Suppressor macrophage treated with lipopolysaccharide for 4 hours (primary cell): ENCODE measurements around the gene TBX6.
A peak's percentile ranks its signal among the peaks of the same experiment; 100 is the strongest.

Experiments used
- DNase-seq: peaks from one replicate; pipeline ENCODE4 v3.0.0-alpha.2; 2020

Gene TBX6

DNA sequence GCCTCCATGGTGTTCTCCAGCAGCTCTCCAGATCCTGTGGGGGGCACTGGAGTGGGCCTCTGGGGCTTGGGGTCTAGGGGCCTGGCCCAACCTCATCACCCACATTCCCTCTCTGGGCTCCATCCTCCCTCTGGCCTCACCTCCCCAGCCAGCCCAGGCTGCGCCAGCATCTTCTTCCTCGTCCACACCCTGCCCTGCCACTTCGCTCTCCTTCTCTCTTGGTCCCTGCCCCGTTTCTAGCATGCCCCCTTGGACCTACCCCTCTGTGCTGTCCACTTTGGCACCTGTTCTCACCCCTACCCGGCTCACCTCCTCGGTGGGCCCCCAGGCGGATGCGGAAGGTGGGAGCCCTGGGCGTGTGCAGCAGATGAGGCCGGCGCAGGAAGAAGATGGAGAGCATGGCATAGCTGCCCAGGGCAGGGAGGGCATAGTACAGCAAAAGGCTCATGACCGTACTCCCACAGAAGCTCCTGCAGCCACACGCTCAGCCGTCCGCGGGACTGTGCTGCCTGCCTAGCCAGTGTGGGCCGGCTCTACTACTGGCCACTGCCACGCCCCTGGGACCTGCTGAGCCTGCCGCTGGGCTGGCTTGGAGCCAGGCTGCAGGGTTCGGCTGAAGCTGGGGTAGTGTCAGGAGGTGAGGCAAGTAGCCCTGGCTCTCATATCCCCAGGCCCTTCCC is 21.4 kb upstream of the TBX6 start, which contains the start of gene GDPD3:
GDPD3 (minus strand) TSS at position 507 of the 680 bp plus-strand sequence; CDS start at position 448, 59 bp downstream.
- no peak for DNase-seq

- peak; percentile 66 for DNase-seq
Measured at GRCh38 chr16:30112197-30113030, 20.7 kb upstream of the TBX6 start.

- no peak for DNase-seq
Measured at GRCh38 chr16:30110661-30111060, 18.9 kb upstream of the TBX6 start.

DNA sequence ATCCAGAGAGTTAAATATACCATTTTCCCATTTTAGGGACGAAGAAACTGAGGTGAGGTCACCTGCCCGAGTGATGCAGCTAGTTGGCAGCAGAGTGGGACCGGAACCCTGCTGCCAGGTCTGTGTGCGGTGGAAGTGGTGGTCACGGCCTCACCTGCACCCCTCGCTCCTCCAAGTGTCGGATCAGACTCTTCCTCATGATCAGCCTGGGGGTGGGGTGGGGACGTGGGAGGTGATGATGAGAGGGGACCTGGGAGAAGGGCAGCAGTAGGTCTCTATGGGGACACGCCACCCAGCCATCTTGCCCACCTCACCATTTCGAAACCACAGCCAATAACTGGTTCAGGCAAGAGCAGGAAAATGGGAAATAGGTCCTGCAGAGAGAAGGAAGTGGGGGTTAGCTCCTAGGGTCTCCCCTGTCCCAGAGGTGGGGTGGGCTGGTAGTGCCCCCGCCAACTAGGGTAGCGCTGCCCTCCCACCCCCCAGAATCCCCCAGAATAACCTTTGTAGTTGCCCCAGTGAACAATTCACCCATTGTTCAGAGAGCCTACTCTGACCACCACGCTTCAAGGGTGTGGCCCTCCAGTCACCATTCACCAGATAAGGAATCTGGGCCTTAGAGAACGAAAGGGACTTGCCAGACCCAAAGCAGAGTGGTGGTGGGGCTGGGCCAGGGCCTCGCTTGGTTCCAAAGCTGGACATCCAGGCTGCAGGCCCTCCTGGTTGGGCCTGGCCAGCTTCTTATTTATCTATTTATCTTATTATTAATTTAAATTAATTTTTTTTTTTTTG is 16.5 kb upstream of the TBX6 start:
- DNase-seq, result no peak

DNA sequence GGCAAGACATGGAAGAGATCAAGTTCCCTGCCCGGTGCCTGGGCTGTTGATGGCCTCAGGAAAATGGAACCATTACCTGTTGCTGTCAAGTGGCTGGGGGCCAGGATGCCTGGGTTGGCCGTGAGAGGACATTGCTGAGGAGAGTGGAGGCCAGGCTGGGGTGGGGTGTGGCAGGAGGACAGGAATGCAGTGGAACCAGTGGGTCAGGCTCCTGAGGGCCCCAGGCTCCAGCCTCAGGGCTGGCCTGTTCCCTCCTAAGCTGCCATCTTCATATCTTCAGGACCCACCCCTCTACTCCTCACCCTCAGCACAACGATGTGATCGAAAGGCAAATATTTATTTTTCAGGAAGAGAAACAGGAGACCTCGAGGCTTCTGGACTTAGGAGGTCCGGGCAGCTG is 12.8 kb upstream of the TBX6 start:
- DNase-seq, result no peak

DNA sequence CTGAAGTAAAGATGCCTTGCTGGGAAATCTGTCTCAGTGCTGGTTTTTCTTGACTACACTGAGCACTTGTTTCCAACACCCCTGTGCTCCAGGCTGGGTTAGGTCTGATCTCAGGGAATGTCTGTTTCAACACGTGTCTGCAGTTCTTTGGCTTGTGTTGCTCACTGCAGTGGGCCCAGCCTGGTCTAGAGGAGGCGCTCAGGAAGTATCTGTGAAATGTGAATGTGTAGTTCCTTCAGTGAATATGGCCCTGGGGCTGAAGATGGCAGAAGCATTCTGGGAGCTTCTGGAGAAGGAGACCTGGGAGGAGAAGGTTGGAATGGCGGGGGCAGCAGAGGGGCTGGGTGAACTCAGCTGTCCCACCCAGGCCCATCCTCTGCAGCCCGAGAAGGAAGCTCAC is 12.4 kb upstream of the TBX6 start:
- DNase-seq, result no peak

DNA sequence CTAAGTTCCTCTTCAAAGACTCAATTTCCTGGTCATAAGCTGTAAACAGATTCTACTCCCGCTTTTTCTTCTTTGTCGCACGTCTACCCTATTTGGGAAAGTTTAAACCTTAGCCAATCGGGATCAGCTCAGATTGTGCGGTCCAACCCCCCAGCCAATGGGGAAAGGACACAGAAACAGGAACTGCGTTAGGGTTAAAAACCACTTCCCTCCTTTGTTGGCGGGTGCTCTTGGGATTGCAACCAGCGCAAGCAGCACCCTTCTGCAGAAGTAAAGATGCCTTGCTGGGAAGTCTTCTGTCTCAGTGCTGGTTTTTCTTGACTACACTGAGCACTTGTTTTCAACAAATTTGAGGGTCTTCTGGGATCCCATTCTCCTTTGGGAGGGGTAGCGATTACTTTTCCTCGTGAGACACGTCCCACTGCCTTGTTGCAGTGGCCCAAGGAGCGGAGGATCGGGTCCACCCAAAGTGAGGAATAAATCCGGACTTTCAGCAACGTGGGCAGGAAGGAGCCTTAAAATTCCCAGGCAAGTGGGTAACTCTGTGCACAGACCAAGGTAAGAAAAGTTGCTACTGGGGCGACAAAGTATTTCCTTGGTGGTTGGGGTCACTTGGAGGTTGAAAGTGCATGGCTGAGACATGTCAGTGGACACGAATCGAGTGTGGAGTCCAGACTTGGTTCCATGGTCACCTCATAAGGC is 5.3 kb upstream of the TBX6 start:
- DNase-seq, result peak; percentile 23

DNA sequence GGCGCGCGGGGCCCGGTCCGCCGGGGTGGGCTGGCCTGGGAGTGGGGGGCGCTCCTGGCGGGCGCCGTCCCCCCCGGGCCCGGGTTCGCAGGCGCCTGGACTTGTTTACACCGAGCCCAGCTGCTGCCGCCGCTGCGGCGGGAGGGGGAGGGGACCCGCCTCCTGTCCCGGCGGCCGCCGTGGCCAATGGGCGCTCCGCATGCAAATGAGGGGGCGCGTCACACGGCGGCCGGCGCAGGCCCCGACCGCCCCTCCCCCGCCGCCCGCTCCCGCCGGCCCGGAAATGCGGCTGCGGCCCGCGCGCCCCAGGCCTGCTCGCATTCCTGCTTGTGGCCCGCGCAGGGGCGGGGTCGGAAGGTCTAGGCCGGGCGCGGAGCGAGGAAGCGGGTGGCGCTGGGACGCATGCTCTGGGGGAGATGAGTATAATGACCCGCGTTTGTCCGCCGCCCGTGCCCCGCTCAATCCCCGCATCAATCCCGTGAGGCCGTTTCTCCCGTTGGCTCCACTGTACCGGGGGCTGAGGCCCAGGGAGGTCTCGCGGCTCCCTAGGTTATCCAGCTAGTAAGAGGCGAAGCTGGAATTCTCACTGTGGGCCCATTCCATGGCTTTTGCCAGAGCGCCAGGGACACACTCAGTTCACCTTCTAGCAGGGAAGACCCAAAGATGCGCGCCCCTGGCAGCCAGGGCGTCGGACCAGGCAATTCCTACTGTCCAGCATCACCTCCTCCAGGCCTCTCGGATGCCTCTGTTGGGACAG is 4.6 kb upstream of the TBX6 start, which contains the start of gene YPEL3:
YPEL3 (minus strand) TSS at position 109 of the 757 bp plus-strand sequence. CDS start 731 bp downstream, outside the sequence.
- peak; percentile 79 for DNase-seq

DNA sequence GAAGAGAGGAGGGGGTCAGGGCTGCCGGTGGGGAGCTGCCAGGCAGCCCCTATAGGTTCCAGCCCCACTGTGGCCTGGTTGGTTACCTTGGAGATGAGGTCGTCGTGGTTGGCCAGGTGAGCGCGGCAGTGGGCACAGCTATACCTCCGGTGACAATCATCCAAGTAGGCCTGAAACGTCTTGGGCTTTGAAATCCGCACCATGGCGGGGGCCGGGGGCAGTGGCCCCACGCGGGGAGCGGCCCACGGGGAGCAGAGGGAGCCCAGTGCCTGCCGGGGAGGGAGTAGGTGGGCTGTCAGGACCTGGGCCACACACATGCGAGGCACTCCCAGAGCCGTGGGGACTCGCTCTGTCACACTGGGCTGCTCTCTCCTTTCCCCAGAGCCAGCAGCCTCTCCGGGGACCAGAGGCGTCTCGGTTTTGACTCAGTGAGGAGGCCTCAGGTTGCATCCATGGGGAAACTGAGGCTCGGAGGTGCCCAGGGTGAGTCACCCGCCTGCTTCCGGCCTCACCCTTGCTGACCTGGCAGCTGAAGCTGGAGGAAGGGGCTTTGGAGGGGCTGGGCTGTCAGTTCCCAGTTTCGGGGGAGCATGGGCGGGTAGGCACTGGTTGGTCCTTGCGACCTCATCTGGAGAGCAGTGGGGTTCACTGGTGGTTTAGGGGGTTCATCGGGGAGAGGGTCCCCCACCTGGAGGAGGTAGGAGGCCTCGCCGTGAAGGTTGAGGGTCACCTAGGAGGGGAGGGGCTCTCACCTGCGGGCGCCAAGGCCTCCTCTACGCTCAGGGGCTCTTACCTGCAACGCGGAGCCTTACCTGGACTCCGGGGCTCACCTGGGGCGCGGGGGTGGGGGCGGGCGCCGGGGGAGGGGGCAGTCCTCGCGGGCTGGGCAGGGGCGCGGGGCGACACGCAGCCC is 3.7 kb upstream of the TBX6 start:
- DNase-seq, result no peak

GRCh38 chr16:30094541-30095165 is 2.9 kb upstream of the TBX6 start:
- no peak for DNase-seq

GRCh38 chr16:30092373-30093010 is 768 bp upstream of the TBX6 start:
- peak; percentile 97 for DNase-seq

- no peak for DNase-seq
Measured at GRCh38 chr16:30090610-30091331, 953 bp downstream of the TBX6 start.

DNA sequence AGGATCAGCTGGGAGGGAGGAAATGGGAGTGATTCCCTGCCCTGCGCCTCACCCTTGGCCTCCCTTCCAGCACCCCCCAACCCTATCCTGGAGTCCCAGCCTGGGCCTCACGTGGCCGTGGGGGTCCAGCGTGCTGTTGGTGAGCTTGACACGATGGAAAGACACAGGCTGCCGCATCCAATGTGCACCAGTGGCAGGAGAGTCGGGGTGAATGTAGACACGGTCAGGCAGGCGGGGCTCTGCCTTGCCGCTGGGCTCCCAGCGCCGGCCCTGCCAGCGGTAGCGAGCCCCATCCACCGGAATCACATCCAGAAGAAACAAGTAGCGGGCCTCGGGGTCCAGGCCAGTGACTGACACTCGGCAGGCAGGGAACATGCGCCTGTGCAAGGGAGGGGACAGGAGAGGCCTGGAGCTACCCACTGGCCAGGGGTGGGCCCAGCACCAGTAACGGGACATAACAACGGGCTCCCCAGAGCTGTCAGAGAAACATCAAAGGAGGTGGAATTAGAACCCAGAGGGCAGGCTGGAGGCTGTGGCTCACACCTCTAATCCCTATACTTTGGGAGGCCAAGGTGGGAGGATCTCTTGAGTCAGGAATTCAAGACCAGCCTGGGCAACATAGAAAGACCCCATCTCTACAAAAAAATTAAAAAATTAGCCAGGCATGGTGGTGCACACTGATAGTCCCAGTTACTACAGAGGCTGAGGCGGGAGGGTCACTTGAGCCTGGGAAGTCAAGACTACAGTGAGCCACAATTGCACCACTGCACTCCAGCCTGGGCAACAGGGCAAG is 2.7 kb downstream of the TBX6 start:
- no peak for DNase-seq

GRCh38 chr16:30088237-30088831 is 3.4 kb downstream of the TBX6 start:
- DNase-seq, result no peak

DNA sequence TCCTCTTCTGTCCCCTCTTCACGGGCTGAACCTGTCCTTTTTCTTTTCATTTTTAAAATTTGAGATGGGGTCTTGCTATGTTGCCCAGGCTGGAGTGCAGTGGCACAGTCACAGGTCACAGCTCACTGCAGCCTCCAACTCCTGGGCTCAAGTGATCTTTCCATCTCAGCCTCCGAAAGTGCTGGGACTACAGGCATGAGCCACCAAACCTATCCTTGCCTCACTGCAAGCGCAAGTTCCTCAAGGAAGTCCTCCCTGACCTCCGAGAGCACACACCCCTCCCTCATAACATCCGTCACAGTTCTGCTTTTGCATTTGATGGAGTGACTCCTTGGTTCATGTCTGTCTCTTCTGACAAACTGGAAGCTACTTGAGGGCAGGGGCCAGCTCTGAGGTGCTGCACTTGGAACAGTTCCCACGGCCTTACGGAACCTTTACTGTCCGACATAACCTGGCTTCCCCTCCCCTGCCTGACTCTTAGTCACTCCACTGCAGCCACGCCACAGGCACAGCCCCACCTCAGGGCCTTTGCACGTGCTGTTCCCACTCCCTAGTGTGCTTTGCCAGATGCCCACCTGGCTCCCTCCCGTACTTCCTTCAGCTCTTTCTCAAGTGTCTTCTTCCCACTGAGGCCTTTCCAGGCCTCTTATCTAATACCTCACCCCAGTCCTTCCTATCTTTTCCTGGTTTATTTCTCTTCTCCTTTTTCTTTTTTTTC is 4.4 kb downstream of the TBX6 start:
- peak; percentile 87 for DNase-seq

GRCh38 chr16:30086291-30087140 is 5.2 kb downstream of the TBX6 start:
- no peak for DNase-seq
